GM19025 (cell line): Measurements from ENCODE around the gene SPACA1.
"Not testable (repeated sequence)": the region's sequence is repeated elsewhere in the genome, so short reads cannot be mapped to it uniquely, and the experiment has no call there.

Experiments
- ATAC-seq: cut with Tn5 transposase; IDR thresholded peaks from one replicate; pipeline ENCODE4 v1.9.1; 2021; ENCODE audit warnings: mild to moderate bottlenecking, low read depth, moderate library complexity; ENCODE audit not compliant: unreplicated experiment

Gene SPACA1

DNA sequence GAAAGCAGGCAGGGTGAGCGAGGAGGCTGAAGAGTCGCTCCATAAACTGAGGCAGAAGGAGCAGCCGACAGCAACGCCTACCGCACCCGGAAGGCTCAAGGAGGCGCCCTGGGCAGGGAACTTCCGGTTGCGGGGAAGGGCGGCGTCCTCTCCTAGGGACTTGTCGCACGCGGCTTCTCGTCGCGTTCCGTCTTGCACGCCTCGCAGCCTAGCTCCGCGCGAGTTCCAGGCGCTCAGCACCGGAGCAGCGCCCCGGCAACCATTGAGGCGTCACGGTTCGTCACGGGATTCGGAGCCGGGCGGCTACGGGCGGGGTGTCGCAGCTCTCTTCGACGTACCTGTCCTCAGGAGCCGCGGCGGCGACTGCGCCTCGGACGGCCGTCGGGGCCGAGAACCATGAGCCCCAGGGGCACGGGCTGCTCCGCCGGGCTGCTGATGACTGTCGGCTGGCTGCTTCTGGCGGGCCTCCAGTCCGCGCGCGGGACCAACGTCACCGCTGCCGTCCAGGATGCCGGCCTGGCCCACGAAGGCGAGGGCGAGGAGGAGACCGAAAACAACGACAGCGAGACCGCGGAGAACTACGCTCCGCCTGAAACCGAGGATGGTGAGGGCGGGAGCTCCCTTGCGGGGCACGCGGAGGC, at the start of gene SPACA1:
Gene SPACA1 (plus strand): TSS at position 332 of the 641 bp plus-strand sequence. CDS start 65 bp downstream, at position 397.
- no peak for ATAC-seq

- ATAC-seq: no peak
These were observed 46.9 kb upstream of the SPACA1 start for GRCh38 chr6:88000713-88001112.

DNA sequence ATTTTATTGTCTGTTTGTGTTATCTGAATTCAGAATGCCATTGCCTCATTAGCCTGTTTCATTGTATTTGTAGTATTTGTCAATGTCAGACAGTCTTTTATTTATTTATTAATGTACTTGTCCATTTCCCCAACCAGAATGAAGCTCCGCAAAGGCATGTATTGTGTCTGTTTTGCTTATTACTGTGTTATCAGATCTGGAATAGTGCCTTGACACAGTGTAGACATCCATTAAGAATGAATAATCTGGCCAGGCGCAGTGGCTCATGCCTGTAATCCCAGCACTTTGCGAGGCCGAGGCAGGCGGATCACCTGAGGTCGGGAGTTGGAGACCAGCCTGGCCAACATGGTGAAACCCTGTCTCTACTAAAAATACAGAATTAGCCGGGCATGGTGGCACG, 46.4 kb upstream of the SPACA1 start:
- ATAC-seq: not testable (repeated sequence)

DNA sequence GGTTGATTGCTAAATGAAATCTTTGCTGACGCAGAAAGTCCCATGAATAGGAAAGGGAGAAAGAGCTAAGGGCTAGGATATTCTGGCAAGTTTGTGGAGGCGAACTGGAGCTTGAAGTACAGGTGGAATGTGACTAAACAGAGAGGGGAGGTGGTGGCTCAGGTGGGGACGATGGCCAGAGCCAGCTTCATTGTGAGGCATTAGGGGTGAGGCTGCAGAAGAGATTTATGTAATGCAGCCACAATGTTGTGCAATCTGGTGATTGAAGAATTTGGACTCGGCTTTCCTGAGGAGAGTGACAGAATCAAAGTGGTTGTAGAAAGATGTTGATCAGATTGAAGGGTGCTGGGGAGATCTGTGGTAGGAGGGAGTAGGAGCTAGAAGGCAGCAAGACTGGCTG, 42.9 kb upstream of the SPACA1 start:
- ATAC-seq: no peak

DNA sequence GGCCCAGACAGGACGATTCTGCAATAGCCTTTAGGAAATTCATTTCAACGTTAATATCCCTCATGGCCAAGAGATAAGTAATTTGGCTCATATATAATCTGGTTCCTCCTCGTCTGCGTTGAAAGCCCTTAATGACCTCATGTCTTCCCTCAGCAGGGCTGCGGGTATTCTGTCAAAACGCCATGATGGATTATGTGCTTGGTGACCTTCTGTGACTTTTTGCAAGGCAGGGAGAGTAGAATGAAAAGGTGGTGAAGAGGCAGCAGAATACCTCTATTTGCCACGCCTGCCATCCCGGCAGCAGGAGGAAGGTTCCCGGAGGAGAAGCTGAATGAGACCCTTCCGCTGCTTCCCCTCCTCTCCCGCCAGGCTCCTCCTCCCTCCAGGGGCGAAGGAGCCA, 41.1 kb upstream of the SPACA1 start:
- no peak for ATAC-seq

DNA sequence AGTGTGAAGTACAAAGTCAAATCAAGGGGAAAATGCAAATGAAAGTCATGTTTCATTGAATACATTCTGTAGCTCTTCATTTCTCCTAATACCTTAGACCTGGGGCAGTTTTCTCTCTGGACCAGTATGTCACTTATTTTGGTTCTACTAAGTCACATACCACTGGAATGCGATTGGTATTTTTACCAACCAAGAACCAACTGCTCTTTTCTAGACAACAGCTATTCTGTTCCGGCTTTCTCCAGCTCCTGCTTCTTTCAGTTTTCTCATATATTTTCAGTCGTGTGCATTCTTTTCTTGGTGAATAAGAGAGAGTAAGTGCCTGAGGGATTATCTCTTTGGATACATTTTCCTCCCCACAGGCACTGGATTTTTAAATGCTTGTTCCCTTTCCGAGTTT, 39.2 kb upstream of the SPACA1 start:
- no peak for ATAC-seq

GRCh38 chr6:88008831-88009231, 38.8 kb upstream of the SPACA1 start:
- no peak for ATAC-seq

DNA sequence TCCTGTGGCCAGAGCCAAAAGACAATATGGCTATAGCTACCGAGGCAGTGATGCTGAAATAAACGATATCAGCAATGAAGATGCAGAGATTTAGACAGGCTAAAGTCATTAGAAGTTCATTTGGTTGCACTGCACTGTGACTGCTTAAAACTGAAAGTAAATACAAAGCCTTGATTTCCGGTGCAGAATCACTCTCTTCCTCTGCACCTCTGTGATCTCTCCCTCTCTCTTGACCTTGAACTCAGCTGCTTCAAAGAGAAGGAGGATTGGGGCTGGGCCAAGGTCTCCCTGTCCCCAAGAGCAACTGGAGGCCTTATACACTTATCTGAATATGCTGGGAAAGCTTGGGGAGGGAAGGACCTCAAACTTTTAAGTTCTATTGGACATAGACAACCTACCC, 34.6 kb upstream of the SPACA1 start:
- ATAC-seq: no peak

GRCh38 chr6:88013554-88013953, 34.1 kb upstream of the SPACA1 start:
- ATAC-seq: no peak

DNA sequence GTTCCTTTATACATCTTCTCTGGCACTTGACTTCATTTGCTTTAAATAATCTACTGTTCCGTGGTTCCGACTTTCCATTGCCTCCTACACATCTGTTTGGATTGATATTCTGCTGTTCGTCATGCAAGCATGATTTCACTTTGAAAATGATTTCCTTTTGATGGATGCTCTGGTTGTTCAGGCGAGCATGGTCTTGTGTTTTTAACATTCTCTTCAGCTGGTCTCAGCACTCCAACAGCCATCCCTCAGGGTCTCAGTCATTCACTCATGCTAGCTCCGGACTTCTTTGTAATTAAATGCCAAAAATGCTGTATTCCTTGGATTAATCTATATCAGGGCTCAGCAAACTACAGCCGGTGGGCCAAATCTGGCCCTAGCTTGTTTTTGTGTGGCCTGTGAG, 27.2 kb upstream of the SPACA1 start:
- no peak for ATAC-seq

GRCh38 chr6:88024696-88025095, 22.9 kb upstream of the SPACA1 start:
- no peak for ATAC-seq

GRCh38 chr6:88031550-88031949, 16.1 kb upstream of the SPACA1 start:
- no peak for ATAC-seq

GRCh38 chr6:88044530-88044929, 3.1 kb upstream of the SPACA1 start:
- no peak for ATAC-seq

DNA sequence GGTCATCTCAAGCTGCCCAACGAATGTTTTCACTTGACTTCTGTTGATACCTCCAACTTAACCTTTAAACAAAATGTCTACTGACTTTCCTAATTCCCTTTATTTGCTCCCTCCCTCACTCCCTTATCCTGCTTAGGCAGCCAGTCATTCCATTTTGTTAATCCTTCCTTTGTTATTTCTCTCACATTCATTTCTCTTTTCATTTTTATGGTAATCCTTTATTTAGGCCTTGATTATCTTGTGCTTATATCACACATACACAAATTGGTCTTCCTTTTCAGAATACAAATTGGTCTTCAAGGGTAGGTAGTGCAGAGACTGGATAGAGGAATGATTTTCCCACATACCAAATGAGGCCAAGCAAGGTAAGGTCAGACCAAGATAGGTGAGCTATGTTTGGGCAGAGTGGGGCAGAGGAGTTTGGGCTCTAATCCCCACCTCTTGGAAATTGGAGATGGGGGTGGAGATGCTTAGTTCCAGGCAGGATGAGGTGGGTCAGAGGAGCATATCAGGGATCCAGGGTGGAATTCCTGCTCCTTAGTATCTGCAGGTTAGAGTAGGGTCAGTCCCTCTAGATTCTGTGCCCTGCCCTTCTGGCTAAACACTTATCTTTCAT, 2.0 kb upstream of the SPACA1 start:
- ATAC-seq: no peak

GRCh38 chr6:88048578-88048977, 937 bp downstream of the SPACA1 start:
- no peak for ATAC-seq

- ATAC-seq: no peak
These were observed 2.6 kb downstream of the SPACA1 start for GRCh38 chr6:88050140-88050818.

GRCh38 chr6:88059191-88059590, 11.6 kb downstream of the SPACA1 start:
- no peak for ATAC-seq

GRCh38 chr6:88062376-88062775, 14.7 kb downstream of the SPACA1 start:
- no peak for ATAC-seq

- no peak for ATAC-seq
These were observed 24.8 kb downstream of the SPACA1 start for GRCh38 chr6:88072462-88072861.

GRCh38 chr6:88074791-88075190, 27.1 kb downstream of the SPACA1 start:
- ATAC-seq: no peak

GRCh38 chr6:88077305-88077704, 29.7 kb downstream of the SPACA1 start:
- ATAC-seq: no peak

- no peak for ATAC-seq
These were observed 39.2 kb downstream of the SPACA1 start for GRCh38 chr6:88086792-88087191.
